Forelimb muscle (tissue), 1 donor: Measurements from ENCODE around the gene CACNA1H. TPM values are rescaled to one million over a fixed set of nuclear protein-coding genes. Genes with fewer than 3 reads are reported as not detected.

ENCODE experiments used
- DNase-seq: peaks from one replicate; pipeline ENCODE4 v3.0.0-alpha.2; 2013; ENCODE audit warnings: low read depth
- polyA plus RNA-seq: library from polyadenylated mRNA; unstranded; fragments of 120-200 nt; gene quantifications from one replicate; pipeline ENCODE4 v1.2.1, GENCODE V29; 2013; ENCODE audit not compliant: insufficient read length

Gene CACNA1H
- polyA plus RNA-seq, 1 donor: 51.6 TPM

GRCh38 chr16:1122398-1122765, 30.5 kb upstream of the CACNA1H start:
- no peak for DNase-seq

GRCh38 chr16:1123525-1124230, 29.2 kb upstream of the CACNA1H start:
- DNase-seq: no peak

- no peak for DNase-seq
Observed at GRCh38 chr16:1124291-1124690, 28.6 kb upstream of the CACNA1H start.

DNA sequence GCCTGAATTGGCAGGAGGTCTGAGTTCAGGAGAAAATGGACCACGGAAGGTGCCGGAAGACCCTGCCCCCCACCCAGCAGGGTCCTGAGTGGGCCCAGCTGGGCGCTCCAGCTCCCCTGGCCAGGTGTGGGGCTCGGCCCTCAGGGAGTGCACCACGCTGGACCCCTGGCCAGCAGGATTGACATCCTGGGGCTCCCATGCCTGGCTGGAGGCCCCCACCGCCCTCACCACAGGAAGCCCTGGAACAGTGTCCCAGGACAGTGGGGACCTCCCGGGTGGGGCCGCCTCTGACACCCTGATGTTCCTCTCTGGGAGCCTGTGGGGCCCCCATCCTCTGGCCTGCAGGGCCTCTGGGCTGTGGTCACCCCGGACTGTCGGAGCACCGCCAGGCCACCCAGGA, 28.1 kb upstream of the CACNA1H start:
- no peak for DNase-seq

GRCh38 chr16:1125471-1125870, 27.4 kb upstream of the CACNA1H start:
- DNase-seq: no peak

GRCh38 chr16:1126044-1126443, 26.9 kb upstream of the CACNA1H start:
- no peak for DNase-seq

DNA sequence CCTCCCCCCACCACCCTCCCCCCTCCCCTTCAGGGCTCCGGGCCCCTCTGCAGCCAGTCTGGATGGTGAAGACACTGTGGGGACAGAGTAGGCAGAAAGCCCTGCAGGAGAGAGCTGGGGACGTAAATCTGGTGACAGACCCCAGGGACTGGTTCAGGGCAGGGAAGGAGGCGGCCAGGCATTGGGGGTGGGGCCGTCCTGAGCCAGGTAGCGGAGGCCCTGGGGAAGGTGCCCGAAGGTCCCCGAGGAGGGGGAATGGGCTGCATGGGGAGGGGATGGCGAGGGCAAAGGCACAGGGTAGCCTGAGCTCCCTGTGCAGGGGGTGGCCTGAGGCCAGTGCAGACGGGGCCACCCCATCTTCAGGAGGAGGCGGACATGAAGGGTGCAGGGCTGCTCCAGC, 26.3 kb upstream of the CACNA1H start:
- no peak for DNase-seq

DNA sequence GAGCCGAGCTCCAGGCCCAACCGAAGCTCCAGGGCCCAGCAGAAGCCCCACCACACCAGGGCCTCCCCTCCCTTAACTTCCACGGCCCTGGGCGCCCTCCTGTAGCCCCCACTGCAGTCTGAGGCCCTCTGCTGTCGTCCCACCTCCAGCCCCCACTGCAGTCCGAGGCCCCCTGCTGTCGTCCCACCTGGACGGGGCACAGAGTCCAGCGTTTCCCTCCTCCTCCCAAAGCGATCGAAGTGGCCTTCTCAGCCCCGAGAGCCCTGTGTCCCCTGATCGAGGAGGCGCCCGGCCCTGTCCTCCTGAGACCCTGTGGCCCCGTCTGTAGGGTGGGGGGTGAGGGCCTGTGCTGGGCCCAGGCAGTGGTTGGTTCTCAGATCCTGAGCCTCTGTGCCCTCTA, 25.8 kb upstream of the CACNA1H start:
- DNase-seq: no peak

GRCh38 chr16:1127971-1128715, 24.8 kb upstream of the CACNA1H start:
- no peak for DNase-seq

DNA sequence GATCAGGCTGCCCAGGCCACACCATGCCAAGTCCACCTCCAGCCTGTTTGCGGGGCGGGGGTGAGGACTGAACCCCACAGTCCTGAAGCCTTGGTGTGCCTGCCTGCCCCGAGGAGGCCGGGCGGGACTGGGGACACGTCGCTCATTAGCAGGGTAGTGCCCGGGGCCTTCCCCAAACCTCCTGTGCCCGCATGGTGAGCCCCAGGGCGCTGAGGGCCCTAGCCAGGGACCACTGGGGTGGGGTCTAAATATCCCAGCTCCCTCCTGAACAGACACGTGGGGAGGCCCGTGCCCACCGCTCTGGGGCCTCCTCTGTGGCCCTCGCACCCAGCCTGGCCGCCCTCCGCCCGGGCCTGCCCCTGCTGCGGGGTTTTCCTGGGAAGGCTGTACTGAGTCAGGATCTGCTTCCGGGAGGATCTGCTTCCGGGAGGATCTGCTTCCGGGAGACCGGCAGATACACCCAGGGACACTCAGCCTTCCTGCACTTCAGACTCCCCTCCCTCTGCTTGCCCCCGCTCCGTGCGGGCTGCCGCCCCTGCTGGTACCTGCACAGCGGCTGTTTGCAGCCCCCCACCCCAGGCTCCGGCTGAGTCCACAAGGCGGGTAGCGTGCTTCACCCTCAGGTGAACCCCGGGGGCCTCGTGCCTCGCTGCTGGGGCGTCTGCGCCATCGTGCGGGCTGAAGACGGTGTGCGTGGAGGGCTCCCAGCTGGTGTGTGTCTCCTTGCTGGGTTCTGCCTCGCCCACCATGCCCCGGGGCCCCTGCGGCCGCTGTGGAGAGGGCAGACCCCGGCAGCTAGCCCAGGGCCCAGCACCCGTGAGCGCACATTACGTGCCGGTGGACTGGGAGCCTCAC, 23.6 kb upstream of the CACNA1H start:
- no peak for DNase-seq

DNA sequence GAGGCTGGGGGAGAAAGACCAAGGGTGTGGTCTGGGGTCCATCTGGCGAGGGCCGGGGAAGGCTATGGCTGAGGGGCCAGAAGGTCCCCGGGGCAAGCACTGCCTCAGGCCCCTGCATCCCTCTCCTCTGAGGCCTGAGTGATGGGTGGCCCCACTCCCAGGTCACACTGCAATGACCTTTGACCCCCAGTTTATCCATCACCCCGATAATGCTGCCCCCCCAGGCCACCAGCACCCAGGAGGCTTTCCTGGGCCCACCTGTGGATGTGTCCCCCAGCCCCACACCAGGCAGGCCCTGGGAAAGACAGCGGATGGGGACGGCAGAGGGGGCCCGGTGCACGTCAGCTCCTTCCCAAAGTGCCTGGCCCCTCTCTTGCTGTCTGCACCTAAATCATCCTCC, 22.5 kb upstream of the CACNA1H start:
- no peak for DNase-seq

GRCh38 chr16:1131378-1131994, 21.4 kb upstream of the CACNA1H start:
- DNase-seq: no peak

GRCh38 chr16:1132431-1132830, 20.5 kb upstream of the CACNA1H start:
- no peak for DNase-seq

GRCh38 chr16:1133271-1133670, 19.6 kb upstream of the CACNA1H start:
- DNase-seq: no peak

DNA sequence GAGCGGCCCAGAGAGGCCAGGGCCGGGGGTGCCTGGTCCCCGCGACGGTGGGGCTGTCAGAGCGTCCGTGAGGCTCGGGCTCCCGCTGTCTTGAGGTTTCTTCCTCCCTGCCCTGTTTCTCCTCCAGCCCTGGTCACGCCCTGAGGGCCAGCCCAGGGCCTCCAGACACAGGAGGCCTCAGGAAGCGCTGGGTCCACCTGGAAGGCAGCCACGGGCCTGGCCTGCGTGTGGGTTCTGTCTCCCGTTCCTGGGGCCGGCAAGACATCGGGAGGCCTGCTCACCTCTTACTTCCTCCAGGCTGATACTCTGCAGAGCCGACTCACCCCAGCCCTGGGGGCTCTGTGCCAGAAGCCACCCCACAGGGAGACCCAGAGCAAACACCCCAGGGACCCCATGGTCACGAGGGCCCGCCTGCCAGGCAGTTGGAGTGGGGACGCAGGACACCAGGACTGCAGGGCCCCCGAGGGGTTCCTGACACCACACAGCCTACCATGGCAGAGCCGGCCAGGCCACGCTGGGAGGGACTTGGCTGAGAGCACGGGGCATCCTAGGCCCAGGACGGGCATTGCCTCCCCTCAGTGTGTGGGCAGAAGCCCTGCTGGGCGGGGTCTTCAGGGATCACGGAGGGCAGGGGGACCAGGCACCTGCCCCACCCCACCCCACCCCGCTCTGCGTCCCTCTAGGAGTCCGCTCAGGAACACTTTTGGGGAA, 18.9 kb upstream of the CACNA1H start:
- DNase-seq: no peak

DNA sequence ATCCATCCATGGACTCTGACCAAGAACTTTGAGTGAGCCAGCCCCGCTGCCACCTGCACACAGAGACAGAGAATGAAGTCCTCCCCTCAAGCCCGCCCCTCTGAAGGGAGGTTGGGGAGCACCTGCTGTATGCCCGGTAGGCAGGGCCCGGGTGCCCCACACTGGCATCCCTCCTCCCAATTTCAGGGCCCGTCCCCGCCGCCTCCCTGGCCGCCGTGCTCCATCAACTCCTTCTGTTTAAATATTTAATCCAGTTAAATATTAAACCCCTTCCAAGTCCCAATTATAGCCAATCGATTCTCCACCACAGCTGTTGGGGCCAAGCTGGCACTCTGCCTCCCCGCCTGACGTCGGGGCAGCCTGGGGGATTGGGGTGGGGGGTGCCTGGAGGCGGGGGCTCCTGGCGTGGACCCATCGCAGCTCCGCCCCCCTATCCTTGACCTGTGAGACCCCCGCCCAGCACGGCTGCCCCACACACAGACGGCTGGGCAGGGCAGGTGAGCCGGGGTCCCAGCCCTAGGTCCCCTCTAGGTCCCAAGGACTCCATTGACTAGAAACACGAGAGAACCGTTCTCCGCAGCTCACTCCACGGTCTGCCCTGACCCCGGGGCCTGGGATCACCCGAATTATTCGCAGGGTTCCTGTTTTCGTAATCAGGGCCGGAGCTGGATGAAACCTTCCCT, 18.0 kb upstream of the CACNA1H start:
- DNase-seq: no peak

DNA sequence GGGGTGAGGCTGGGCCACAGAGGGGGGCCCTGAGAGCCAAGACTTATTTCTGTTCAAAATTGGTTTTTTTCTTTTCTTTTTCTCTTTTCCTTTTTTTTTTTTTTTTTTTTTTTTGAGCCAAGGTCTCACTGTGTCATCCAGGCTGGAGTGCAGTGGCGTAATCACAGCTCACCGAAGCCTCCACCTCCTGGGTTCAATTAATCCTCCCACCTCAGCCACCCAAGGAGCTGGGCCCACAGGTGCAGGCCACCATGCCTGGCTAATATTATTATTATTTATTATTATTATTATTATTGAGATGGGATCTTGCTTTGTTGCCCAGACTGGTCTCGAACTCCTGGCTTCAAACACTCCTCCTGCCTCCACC, 17.5 kb upstream of the CACNA1H start:
- no peak for DNase-seq

GRCh38 chr16:1137604-1138003, 15.3 kb upstream of the CACNA1H start:
- DNase-seq: no peak

DNA sequence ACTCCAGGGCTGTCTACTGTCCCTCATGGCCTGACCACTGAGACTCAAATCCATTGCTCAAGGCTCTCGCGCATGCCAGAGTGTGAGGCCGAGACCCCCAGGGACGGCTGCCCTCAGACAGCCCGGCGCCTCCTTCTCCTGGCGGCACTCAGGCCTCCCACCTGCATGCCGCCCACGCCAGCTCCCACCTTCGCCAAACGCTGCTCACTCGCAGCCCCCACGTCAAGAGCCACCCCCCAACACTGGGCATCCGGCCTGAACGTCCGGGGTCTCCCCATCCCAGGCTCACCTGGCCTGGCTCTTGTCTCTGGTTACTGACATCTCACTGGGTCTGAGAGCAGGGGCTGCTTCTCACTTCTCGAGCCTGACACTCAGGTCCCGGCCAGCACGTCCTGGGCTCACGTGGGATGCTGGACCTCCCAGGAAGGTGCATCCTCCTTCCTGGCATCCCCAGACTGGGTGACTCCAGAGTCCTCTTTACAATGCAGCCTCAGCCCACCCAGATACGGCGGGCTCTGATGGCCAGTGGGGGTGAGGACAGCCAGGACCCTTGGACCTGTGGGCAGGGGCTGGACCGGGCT, 12.2 kb upstream of the CACNA1H start:
- no peak for DNase-seq

DNA sequence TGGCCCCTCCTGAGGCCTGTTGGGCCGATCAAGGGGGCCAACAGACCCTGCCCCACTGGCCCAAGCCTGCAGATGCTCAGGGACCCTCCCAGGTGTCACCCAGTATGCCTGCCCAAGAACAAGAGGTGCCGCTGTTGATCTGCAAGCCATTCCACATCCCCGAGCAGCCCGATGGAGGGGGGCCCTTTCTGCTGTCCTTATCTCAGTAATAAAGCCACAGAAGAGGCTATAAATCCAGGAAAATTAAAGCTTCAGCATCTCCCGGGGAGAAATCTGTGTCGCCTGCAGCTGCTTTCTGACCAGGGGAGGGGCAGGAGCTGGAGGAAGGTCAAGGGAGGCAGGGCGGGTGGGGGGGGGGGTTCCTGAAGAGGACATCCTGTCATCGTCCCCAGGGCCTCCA, 11.7 kb upstream of the CACNA1H start:
- DNase-seq: no peak

- no peak for DNase-seq
Observed at GRCh38 chr16:1141716-1142115, 11.2 kb upstream of the CACNA1H start.
